ENCODE results near the gene ANGPTL2. TPM values are rescaled to one million over a fixed set of nuclear protein-coding genes. Genes with fewer than 3 reads are reported as not detected.
"Not testable (repeated sequence)": the region's sequence is repeated elsewhere in the genome, so short reads cannot be mapped to it uniquely, and the experiment has no call there.

ANGPTL2 gene
- total RNA-seq, 1 donor from 2014 or later = 1.1 TPM

DNA sequence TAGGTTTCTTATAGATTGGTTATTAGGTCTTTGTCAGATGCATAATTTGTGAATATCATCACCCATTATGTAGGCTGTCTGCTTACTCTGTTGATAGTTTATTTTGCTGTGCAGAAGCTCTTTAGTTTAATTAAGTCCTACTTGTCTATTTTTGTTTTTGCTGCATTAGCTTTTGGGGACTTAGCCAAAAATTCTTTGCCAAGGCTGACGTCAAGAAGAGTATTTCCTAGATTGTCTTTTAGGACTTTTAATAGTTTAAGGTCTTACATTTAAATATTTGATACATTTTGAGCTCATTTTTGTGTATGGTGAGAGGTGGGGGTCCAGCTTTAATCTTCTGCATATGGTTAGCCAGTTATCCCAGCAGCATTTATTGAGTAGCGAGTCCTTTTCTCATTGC, 24.8 kb upstream of the ANGPTL2 start:
- TF ChIP-seq, protein P1, sequence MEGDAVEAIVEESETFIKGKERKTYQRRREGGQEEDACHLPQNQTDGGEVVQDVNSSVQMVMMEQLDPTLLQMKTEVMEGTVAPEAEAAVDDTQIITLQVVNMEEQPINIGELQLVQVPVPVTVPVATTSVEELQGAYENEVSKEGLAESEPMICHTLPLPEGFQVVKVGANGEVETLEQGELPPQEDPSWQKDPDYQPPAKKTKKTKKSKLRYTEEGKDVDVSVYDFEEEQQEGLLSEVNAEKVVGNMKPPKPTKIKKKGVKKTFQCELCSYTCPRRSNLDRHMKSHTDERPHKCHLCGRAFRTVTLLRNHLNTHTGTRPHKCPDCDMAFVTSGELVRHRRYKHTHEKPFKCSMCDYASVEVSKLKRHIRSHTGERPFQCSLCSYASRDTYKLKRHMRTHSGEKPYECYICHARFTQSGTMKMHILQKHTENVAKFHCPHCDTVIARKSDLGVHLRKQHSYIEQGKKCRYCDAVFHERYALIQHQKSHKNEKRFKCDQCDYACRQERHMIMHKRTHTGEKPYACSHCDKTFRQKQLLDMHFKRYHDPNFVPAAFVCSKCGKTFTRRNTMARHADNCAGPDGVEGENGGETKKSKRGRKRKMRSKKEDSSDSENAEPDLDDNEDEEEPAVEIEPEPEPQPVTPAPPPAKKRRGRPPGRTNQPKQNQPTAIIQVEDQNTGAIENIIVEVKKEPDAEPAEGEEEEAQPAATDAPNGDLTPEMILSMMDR (conservative IDR thresholded peaks at IDR 0.05; ENCODE audit: low read depth, low read length) = no peak
- H3K4me3 ChIP-seq (ENCODE audit: low read depth, low read length) = no peak overlapping the region
- DNase-seq (ENCODE audit: low read depth) = no peak

DNA sequence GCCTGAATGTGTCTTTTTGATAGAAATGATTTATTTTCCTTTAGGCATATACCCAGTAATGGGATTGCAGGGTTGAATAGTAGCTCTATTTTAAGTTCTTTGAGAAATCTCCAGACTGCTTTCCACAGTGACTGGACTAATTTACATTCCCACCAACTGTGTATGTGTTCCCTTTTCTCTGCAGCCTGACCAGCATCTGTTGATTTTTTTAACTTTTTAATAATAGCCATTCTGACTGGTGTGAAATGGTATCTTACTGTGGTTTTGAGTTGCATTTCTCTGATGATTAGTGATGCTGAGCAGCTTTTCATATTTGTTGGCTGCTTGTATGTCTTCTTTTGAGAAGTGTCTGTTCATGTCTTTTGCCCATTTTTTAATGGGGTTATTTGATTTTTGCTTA, 24.4 kb upstream of the ANGPTL2 start:
- DNase-seq (ENCODE audit: low read depth) = not testable (repeated sequence)

DNA sequence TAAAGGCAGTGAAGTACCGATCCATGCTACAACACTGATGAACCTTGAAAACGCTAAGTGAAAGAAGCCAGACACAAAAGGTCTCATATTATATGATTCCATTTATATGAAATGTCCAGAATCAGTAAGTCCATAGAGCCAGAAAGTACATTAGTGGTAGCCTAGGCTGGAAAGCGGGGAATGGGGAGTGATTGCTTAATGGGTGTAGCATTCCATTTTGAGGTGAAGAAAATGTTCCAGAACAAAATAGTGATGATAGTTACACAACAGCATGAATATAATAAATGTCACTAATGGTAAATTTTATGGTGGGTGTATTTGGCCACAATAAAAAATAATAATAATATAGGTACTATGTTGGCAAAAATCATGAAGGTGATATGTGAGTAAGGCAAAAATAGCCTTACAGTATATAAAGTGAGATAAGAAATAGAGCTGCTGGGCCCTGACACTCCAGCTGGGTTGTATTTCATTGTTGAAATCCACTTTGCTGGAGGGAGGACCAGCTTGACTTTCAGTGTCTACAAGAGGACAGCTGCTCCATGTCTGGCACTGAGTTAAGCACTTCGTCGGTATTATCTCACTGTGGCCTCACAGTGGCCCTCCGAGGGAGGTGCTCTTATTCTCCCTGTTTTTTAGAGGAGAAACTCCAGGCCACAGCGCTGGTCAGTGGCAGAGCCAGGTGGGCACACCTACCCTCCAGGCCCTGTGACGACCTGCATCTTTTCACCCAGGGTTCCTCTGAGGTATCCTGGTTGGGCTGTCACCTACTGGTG, 22.4 kb upstream of the ANGPTL2 start:
- H3K4me3 ChIP-seq (ENCODE audit: low read depth, low read length) = no peak overlapping the region
- TF ChIP-seq, protein P1 (conservative IDR thresholded peaks at IDR 0.05; ENCODE audit: low read depth, low read length) = no peak
- no peak for DNase-seq (ENCODE audit: low read depth)

More for the DNA sequence above, 24.4 kb upstream of the ANGPTL2 start:
- not testable (repeated sequence) for H3K4me3 ChIP-seq (ENCODE audit: low read depth, low read length)

DNA sequence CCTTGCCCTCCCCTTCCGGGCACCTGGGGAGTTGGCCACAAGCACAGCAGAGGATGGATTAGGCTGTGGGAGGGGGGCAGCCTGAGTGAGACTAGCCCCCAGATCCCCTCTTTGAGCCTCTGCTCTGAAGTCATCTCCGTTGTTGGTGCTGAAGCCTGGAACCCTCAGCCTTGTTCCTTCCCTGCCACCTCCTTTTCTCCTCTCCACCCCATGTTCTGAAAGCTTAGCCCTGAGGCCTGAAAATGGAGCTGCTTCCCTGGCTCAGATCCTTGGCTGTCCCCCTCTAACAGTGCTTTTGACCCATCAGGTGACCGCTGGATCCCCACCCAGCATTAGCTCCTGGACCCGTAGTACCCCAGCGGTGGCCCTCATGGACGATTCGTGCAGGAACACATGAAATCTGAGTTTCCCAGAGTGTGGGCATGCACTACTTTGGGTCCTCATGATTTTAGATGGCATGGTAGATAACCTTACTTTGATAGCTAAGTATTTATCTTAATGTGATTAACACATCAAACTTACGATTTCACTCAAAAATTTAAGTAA, 21.6 kb upstream of the ANGPTL2 start:
- H3K4me3 ChIP-seq (ENCODE audit: low read depth, low read length) = no peak overlapping the region
- TF ChIP-seq, protein P1 (conservative IDR thresholded peaks at IDR 0.05; ENCODE audit: low read depth, low read length) = no peak
- DNase-seq (ENCODE audit: low read depth) = no peak

DNA sequence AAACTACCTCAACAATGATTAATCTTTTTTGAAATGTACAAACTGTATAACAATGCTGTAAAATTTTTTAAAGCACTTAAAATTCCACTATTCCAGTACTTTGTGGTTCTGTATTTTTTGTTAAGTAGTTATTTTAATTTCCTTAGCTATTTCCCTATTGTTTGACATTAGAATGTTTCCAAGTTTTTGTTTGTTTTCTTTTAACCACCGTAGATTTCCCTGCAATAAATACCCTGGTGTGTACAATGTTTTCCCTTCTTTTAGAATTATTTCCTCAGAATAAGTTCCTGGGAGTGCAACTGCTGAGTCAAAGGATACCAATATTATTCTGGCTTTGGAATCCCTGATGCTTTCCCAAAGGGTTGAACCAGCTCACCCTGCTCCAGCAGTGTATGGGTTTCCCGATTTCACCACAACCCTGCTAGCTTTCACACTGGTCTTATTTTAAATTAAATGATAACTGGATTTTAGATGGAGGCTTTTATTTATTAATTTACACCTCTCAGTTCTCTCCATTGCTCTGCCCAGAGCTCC, 20.6 kb upstream of the ANGPTL2 start:
- no peak overlapping the region for H3K4me3 ChIP-seq (ENCODE audit: low read depth, low read length)
- no peak for DNase-seq (ENCODE audit: low read depth)
- TF ChIP-seq, protein P1 (conservative IDR thresholded peaks at IDR 0.05; ENCODE audit: low read depth, low read length) = no peak

DNA sequence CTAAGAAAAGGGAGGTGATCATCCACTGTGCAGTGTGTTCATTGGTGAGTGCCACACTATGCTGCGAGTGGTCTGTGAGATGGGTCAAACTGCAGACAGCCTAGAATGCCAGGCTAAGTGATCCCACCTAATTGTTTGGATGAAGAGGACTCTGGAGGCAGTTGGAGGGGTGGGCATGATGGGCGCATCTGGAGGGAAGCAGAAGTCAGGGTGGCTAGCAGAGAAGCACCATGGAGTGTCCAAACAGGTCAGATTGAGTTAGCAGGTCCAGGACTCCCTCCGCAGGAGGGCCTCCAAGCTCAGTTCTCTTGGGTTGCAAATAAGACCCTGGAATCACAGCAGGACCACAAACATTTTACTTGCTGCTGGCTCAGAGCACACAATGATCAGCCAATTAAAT, 19.9 kb upstream of the ANGPTL2 start:
- TF ChIP-seq, protein P1 (conservative IDR thresholded peaks at IDR 0.05; ENCODE audit: low read depth, low read length) = no peak
- no peak for DNase-seq (ENCODE audit: low read depth)
- H3K4me3 ChIP-seq (ENCODE audit: low read depth, low read length) = no peak overlapping the region

DNA sequence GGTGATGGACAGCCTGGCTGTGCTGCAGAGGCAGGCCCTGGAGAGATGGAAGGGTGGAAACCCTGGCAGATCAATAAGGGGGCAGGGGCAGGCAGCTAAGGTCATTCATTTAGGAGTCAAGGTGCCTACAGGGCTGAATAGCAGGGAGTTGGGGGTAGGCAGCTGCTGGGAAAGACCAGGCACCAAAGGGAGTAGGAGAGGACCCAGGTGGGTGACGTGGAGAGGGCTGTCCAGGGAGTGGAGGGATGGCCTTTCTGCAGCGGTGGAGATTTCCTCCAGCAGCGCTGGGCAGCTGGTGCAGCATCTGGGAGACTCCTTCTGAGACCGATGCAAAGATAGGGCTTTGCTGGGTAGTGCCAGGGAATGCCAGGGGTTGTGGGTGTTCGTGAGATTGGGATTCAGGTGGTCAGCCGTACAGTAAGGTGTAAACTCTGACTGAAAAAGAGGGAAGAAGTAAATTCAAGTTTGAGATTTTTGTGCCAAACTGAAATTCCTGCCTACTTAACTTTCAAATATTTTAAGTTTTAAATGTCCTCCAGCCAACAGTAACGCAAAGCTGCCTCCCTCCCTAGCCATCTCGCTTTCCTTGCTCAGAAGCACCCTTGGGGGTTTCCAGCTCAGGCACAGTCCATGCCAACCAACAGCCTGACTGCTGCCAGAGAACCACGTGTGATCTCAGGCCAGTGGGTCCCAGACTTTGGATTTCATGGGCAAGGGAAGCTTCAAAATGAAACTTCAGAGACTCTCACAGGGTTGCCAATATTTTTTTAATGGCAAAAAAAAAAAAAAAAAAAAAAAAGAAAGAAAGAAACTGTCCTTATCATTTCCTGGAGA, 18.6 kb upstream of the ANGPTL2 start:
- TF ChIP-seq, protein P1 (conservative IDR thresholded peaks at IDR 0.05; ENCODE audit: low read depth, low read length) = no peak
- DNase-seq (ENCODE audit: low read depth) = no peak
- no peak overlapping the region for H3K4me3 ChIP-seq (ENCODE audit: low read depth, low read length)

Measured in epithelial cell of proximal tubule (primary cell).